ENCODE measurements around the gene PTCD2.

DNA sequence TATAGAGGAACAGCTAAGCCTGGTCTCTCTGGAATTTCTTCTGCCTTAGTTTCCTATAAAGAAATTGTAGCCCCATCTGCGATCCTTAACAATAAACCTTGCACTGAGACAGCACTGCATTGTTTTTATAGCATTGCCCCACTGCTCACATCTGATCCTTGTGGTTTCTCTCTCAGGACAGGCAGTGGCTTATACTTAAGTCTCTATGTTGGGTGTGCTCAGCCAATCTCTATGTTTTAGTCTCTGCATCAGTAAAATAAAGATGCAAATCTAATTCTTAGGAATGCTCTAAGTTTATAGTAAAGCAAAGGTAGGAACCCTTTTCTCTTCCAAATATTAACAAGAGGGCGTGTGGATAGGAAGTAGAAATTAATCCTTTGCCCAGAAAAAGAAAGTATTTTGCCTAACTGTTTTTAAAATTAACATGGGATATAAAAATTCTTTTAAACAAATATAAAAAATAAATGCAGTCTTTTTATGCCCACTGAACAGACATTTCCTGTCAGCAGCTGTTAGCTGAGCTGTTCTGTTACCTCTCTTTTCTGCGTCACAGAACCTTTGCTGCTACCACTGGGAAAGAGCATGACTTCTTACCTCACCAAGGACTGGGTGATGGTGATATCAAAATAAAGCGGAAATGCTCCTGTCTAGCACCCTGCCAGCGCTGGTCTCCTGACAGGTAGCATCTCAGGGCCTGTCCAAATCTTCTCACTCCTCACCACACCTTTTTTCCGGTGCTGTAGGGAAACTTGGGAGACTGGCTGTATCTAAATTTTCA is 29.6 kb upstream of the PTCD2 start:
- no peak for TF ChIP-seq POLR2A (IDR thresholded peaks at IDR 0.05)
- TF ChIP-seq, protein P1, sequence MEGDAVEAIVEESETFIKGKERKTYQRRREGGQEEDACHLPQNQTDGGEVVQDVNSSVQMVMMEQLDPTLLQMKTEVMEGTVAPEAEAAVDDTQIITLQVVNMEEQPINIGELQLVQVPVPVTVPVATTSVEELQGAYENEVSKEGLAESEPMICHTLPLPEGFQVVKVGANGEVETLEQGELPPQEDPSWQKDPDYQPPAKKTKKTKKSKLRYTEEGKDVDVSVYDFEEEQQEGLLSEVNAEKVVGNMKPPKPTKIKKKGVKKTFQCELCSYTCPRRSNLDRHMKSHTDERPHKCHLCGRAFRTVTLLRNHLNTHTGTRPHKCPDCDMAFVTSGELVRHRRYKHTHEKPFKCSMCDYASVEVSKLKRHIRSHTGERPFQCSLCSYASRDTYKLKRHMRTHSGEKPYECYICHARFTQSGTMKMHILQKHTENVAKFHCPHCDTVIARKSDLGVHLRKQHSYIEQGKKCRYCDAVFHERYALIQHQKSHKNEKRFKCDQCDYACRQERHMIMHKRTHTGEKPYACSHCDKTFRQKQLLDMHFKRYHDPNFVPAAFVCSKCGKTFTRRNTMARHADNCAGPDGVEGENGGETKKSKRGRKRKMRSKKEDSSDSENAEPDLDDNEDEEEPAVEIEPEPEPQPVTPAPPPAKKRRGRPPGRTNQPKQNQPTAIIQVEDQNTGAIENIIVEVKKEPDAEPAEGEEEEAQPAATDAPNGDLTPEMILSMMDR (IDR thresholded peaks at IDR 0.05): no peak
